Brain microvascular endothelial cell (primary cell): Measurements from ENCODE around the gene GALNT15.

ENCODE experiments used
- DNase-seq: peaks from one replicate; pipeline ENCODE4 v3.0.0-alpha.2; 2020
- H3K27ac ChIP-seq: fragments of 250-450 bp; sonication (Bioruptor Pico); 2 replicates; pipeline ENCODE4 v1.5.1; 2020; ENCODE audit warnings: mild to moderate bottlenecking, moderate library complexity
- H3K27me3 ChIP-seq: fragments of 250-450 bp; sonication (Bioruptor Pico); replicated peaks from 2 replicates; pipeline ENCODE4 v1.5.1; 2020; ENCODE audit warnings: mild to moderate bottlenecking
- H3K36me3 ChIP-seq: fragments of 250-450 bp; sonication (Bioruptor Pico); replicated peaks from 2 replicates; pipeline ENCODE4 v1.5.1; 2020; ENCODE audit warnings: mild to moderate bottlenecking
- H3K4me3 ChIP-seq: 2 replicates; pipeline ENCODE4 v1.5.1; 2011; ENCODE audit warnings: low read depth, mild to moderate bottlenecking, control low read depth, low read length, moderate library complexity
- in situ Hi-C: cut with HindIII; loops from 2 replicates; pipeline ENCODE4 v1.10.0; 2017; ENCODE audit warnings: low sequenced_read_pairs, low pct_ligation_motif_present
- TF ChIP-seq, protein P1 (sequence below): IDR thresholded peaks from 2 replicates; pipeline ENCODE4 v1.5.1; 2011; ENCODE audit warnings: low read depth, mild to moderate bottlenecking, moderate library complexity, low read length, control low read depth, inconsistent platforms; ENCODE audit errors: missing control alignments

The GALNT15 gene

DNA sequence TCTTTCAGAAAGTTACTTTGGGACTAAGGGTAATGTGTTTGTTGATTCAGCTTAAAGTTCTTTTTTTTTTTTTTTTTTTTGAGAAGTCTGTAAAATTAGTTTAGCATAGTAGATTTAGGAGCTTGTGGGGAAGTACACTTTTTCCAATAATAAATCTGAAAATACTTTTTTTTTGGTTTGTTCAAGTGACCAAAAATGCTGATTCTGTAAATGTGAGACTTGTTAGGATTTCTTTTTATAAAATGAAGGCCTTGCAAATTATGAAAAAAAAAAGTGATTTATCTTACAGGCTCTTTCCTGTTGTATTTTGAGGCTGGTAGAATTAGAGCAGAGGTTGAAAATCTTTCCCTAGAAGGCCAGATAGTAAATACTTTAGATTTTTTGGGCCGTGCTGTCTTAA, 98.1 kb downstream of the GALNT15 start:
- TF ChIP-seq, protein P1, sequence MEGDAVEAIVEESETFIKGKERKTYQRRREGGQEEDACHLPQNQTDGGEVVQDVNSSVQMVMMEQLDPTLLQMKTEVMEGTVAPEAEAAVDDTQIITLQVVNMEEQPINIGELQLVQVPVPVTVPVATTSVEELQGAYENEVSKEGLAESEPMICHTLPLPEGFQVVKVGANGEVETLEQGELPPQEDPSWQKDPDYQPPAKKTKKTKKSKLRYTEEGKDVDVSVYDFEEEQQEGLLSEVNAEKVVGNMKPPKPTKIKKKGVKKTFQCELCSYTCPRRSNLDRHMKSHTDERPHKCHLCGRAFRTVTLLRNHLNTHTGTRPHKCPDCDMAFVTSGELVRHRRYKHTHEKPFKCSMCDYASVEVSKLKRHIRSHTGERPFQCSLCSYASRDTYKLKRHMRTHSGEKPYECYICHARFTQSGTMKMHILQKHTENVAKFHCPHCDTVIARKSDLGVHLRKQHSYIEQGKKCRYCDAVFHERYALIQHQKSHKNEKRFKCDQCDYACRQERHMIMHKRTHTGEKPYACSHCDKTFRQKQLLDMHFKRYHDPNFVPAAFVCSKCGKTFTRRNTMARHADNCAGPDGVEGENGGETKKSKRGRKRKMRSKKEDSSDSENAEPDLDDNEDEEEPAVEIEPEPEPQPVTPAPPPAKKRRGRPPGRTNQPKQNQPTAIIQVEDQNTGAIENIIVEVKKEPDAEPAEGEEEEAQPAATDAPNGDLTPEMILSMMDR = no peak
- no peak overlapping the region for H3K27ac ChIP-seq
- H3K36me3 ChIP-seq = peaks cover 5% of the 10 kb centered on the region
- in situ Hi-C loops = loop anchor here (10.0 kb wide), 1 partner anchor 272 kb away; no protein-coding TSS in a partner anchor
- DNase-seq = no peak
- H3K4me3 ChIP-seq = no peak overlapping the region
- no peaks in the 10 kb centered on the region for H3K27me3 ChIP-seq

DNA sequence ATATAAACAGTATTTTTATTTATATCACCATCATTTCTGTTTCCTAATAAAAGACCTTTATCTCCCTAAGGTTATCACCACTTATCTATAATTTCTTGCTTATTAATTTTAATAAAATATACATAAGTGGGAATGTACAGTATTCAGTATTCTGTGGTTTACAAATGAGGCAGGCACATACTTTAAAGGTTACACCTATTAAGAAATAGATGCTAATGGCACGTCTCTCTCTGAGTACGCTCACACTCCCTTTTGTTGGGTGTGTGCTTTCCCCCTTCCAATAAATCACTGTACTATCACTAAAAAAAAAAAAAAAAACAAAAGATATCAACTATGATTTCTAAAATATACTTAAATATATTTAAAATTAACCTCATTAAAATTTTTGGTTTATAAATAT, 99.4 kb downstream of the GALNT15 start:
- H3K27me3 ChIP-seq = no peaks in the 10 kb centered on the region
- H3K36me3 ChIP-seq = peaks cover 5% of the 10 kb centered on the region
- TF ChIP-seq, protein P1 = no peak
- no peak for DNase-seq
- in situ Hi-C loops = loop anchor here (10.0 kb wide), 1 partner anchor 271 kb away; no protein-coding TSS in a partner anchor
- no peak overlapping the region for H3K27ac ChIP-seq
- H3K4me3 ChIP-seq = no peak overlapping the region

DNA sequence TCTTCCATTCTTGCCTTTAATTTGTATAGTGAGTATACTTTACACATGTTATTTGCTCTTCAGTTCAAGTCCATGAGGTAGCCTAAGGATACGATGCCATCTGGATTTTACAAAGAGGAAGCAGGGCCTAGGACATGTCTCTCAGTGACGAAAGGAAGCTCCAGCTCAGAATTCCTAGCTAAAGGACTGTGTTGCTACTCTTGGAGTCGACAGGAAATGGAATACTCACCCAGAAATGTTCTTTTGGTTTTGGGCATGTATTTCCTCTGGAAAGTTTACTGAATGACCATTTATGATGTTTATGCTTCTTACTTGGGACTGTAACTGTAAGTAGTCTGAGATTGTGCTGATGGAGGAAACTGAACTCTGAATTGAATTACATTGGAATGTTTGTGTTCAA, 103.0 kb downstream of the GALNT15 start:
- in situ Hi-C loops = loop anchor here (10.0 kb wide), 1 partner anchor 267 kb away; no protein-coding TSS in a partner anchor
- TF ChIP-seq, protein P1 = no peak
- no peak overlapping the region for H3K27ac ChIP-seq
- no peaks in the 10 kb centered on the region for H3K36me3 ChIP-seq
- H3K27me3 ChIP-seq = no peaks in the 10 kb centered on the region
- H3K4me3 ChIP-seq = no peak overlapping the region
- DNase-seq = no peak

DNA sequence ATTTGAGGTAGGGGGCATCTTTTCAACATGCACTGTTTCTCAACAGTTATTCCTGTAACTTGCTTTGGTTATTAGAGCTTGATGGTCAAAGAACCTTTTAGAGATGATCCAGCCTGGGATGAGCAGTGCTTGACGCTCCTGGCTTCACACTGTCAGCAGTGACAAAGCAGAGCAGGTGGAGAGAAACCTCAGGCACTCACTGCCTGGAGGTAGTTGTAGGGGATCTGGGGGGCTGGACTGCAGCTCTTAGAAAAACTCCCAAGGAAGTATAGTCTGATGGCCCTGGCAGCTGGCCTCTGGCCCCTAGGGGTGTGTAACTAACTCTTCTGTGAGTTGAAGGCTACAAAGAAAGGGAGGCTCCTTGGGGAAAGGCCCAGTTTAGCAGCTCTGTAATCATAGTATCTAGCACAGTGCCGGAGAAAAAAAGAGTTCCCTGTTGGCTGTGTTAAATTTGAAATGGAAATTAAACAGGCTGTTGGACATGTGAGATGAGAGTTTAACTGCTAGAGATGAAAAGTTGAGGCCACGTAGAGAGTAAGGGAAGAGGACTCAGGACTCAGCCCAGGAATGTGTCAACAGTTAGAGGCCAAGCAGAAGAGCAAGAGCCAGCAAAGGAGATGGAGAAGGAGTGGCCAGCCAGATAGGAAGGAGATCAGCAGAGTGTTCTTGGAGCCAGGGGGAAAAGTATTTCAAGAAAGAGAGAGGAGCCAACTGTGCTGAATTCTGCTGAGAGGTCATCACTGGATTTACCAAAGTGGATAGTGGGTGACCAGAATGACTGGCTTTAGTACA, 104.7 kb downstream of the GALNT15 start:
- Histone ChIP-seq H3K27me3 (no peaks in the 10 kb centered on the region), H3K27ac (no peak overlapping the region), H3K36me3 (no peaks in the 10 kb centered on the region), H3K4me3 (no peak overlapping the region)
- no peak for DNase-seq
- TF ChIP-seq, protein P1 = no peak
- in situ Hi-C loops = loop anchor here (10.0 kb wide), 1 partner anchor 266 kb away; no protein-coding TSS in a partner anchor

DNA sequence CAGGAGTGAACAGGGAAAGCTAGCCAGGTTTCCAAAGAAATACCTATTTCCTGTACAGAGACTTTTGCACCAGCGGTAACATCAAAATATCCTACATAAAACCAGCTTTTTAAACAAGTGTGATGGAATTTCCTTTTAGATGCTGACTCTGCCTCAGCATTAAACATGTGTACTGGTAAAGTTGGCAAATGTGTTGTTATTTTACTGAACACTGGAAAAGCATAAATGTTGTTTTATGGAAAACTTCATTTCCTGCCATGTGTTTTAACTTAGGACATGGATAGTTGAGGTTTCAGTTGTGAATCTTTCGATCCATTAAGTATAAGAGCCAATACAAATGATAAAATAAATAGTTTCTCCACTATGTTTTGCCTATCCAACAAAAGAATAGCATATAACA, 106.2 kb downstream of the GALNT15 start:
- in situ Hi-C loops = no loop called here
- Histone ChIP-seq H3K4me3 (no peak overlapping the region), H3K27ac (no peak overlapping the region), H3K36me3 (no peaks in the 10 kb centered on the region), H3K27me3 (no peaks in the 10 kb centered on the region)
- TF ChIP-seq, protein P1 = no peak
- DNase-seq = no peak
